Mesendoderm (in vitro differentiated cells): ENCODE data around the gene SV2C.
"Not testable (repeated sequence)": the region's sequence is repeated elsewhere in the genome, so short reads cannot be mapped to it uniquely, and the experiment has no call there.

Experiments
- DNase-seq: peaks from one replicate; pipeline ENCODE4 v3.0.0; 2013
- H2AK5ac ChIP-seq: 2 replicates; pipeline ENCODE4 v1.6.1; 2013; ENCODE audit warnings: low read length, inconsistent platforms
- H2BK120ac ChIP-seq: 2 replicates; pipeline ENCODE4 v1.6.1; 2013; ENCODE audit warnings: low read depth, mild to moderate bottlenecking, low read length, moderate library complexity, mixed read lengths
- H2BK15ac ChIP-seq: replicated peaks from 2 replicates; pipeline ENCODE4 v1.6.1; 2013; ENCODE audit warnings: low read depth, mild to moderate bottlenecking, moderate library complexity
- H2BK5ac ChIP-seq: 2 replicates; pipeline ENCODE4 v1.6.1; 2013; ENCODE audit warnings: low read length, inconsistent platforms
- H3K18ac ChIP-seq: 2 replicates; pipeline ENCODE4 v1.6.1; 2013; ENCODE audit warnings: mild to moderate bottlenecking, low read length, mixed read lengths
- H3K23ac ChIP-seq: one replicate; pipeline ENCODE4 v1.6.1; 2013; ENCODE audit warnings: low read length
- H3K27ac ChIP-seq: 2 replicates; pipeline ENCODE4 v1.5.1; 2013; ENCODE audit warnings: low read depth, mild to moderate bottlenecking, inconsistent platforms, low read length, moderate library complexity
- H3K27me3 ChIP-seq: 2 replicates; pipeline ENCODE4 v1.6.1; 2013; ENCODE audit warnings: low read length, control low read depth, mild to moderate bottlenecking, inconsistent platforms; ENCODE audit not compliant: insufficient read depth, poor library complexity
- H3K36me3 ChIP-seq: 2 replicates; pipeline ENCODE4 v1.6.1; 2013; ENCODE audit warnings: low read length, inconsistent platforms; ENCODE audit not compliant: control insufficient read depth, insufficient read depth
- H3K4ac ChIP-seq: one replicate; pipeline ENCODE4 v1.6.1; 2013; ENCODE audit warnings: low read depth, mild to moderate bottlenecking, low read length, moderate library complexity
- H3K4me1 ChIP-seq: 2 replicates; pipeline ENCODE4 v1.6.1; 2013; ENCODE audit warnings: low read depth, low read length, inconsistent platforms; ENCODE audit not compliant: control insufficient read depth
- H3K4me2 ChIP-seq: 2 replicates; pipeline ENCODE4 v1.6.1; 2013; ENCODE audit warnings: low read length
- H3K4me3 ChIP-seq: 2 replicates; pipeline ENCODE4 v1.5.1; 2013; ENCODE audit warnings: mild to moderate bottlenecking, low read length
- H3K56ac ChIP-seq: one replicate; pipeline ENCODE4 v1.6.1; 2013; ENCODE audit warnings: low read length
- H3K79me1 ChIP-seq: 2 replicates; pipeline ENCODE4 v1.6.1; 2013; ENCODE audit warnings: low read length, inconsistent platforms
- H3K79me2 ChIP-seq: 2 replicates; pipeline ENCODE4 v1.6.1; 2013; ENCODE audit warnings: mild to moderate bottlenecking, low read length; ENCODE audit not compliant: control insufficient read depth, insufficient read depth
- H3K9ac ChIP-seq: 2 replicates; pipeline ENCODE4 v1.6.1; 2013; ENCODE audit warnings: low read length, inconsistent platforms
- H4K5ac ChIP-seq: one replicate; pipeline ENCODE4 v1.6.1; 2013; ENCODE audit warnings: low read length
- H4K8ac ChIP-seq: one replicate; pipeline ENCODE4 v1.6.1; 2013; ENCODE audit warnings: low read depth, mild to moderate bottlenecking, control low read depth, low read length, moderate library complexity
- WGBS: extraction: QIAGEN DNeasy Blood & Tissue Kit; methylation state at CpG from one replicate; pipeline ENCODE4 v1.1.7; 2013; ENCODE audit warnings: low lambda C conversion rate, missing lambda C conversion rate; ENCODE audit not compliant: insufficient coverage; ENCODE audit errors: extremely low coverage; 5-methylcytosine and 5-hydroxymethylcytosine counted together

Gene SV2C

DNA sequence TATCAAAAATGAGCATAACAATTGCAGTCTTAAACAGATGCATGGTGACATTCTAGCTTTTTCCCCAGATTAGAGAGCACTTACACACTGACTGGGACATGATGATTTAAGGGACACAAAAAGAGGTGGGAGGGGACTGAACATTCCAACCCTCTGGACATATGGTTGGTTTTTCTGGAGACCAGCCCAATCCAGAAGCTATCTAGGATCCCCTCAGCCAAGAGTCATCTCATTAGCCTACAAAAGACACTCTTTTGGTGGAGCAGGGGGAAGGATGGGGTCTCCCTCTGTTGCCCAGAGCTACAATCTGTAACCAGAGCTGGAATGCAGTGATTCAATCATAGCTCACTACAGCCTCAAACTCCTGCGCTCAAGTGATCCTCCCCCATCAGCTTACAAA is 222.6 kb downstream of the SV2C start:
- H2BK5ac ChIP-seq, result no peak overlapping the region
- no peak overlapping the region for H3K56ac ChIP-seq
- no peak overlapping the region for H3K4ac ChIP-seq
- no peak overlapping the region for H4K8ac ChIP-seq
- H3K4me3 ChIP-seq, result no peak overlapping the region
- no CpG with 5 or more reads among the region's 1 CpG for WGBS
- H2AK5ac ChIP-seq, result no peak overlapping the region
- H3K4me2 ChIP-seq, result no peak overlapping the region
- H3K79me1 ChIP-seq, result no peaks in the 10 kb centered on the region
- no peak overlapping the region for H3K27ac ChIP-seq
- H3K36me3 ChIP-seq, result no peaks in the 10 kb centered on the region
- H3K4me1 ChIP-seq, result no peaks in the 10 kb centered on the region
- DNase-seq, result no peak
- no peaks in the 10 kb centered on the region for H3K27me3 ChIP-seq
- no peaks in the 10 kb centered on the region for H3K79me2 ChIP-seq
- H3K9ac ChIP-seq, result no peak overlapping the region
- no peak overlapping the region for H3K23ac ChIP-seq
- no peak overlapping the region for H3K18ac ChIP-seq
- H4K5ac ChIP-seq, result no peak overlapping the region
- H2BK120ac ChIP-seq, result no peak overlapping the region
- H2BK15ac ChIP-seq, result no peak overlapping the region

DNA sequence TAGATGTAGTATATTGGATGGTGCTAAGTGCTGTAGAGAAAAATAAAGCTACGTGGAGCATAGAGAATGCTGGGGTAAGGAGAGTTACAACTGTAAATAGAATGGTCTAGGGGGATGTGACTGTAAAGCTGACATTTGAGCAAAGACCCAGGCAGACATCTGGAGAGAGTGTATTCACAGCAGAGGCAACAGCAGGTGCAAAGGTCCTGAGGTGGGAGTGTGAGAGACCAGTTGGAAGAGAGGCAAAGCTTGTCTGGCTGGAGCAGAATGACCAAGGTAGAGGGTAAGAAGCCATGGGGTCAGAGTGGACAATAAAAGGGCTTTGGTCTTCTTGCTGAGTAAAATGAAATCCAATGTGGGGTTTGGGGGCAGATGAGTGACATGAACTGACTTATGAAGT is 227.0 kb downstream of the SV2C start:
- no peak overlapping the region for H3K4ac ChIP-seq
- H4K8ac ChIP-seq, result no peak overlapping the region
- H2BK15ac ChIP-seq, result no peak overlapping the region
- H3K4me2 ChIP-seq, result no peak overlapping the region
- H2BK5ac ChIP-seq, result no peak overlapping the region
- H3K4me3 ChIP-seq, result no peak overlapping the region
- WGBS, result no CpG with 5 or more reads among the region's 1 CpG
- no peak overlapping the region for H3K18ac ChIP-seq
- H3K27ac ChIP-seq, result no peak overlapping the region
- H2AK5ac ChIP-seq, result no peak overlapping the region
- no peaks in the 10 kb centered on the region for H3K27me3 ChIP-seq
- H3K23ac ChIP-seq, result no peak overlapping the region
- no peaks in the 10 kb centered on the region for H3K79me1 ChIP-seq
- no peak overlapping the region for H3K56ac ChIP-seq
- H3K9ac ChIP-seq, result no peak overlapping the region
- no peaks in the 10 kb centered on the region for H3K79me2 ChIP-seq
- no peak for DNase-seq
- no peaks in the 10 kb centered on the region for H3K4me1 ChIP-seq
- H3K36me3 ChIP-seq, result no peaks in the 10 kb centered on the region
- no peak overlapping the region for H4K5ac ChIP-seq
- H2BK120ac ChIP-seq, result no peak overlapping the region

DNA sequence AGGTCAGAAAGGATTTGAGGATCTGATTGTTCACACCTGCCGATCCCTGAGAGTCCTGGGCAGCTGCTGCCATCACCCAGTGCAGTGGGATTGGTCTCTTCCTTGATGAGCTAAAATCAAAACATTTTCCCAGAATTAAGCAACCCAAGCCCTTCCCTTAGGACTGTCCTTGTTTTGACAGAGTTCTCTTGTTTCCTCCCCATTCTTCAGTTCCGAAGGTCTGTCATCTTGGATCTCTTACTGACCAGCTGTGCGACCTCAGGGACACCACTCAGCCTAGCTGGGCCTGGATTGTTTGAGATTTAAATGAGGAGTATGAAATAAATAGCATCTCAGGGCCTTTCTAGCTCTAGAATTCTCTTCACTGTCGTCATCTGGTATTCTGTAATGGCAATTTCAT is 229.6 kb downstream of the SV2C start:
- Histone ChIP-seq H2BK5ac (no peak overlapping the region), H3K4me2 (no peak overlapping the region), H3K79me1 (no peaks in the 10 kb centered on the region), H3K4me3 (no peak overlapping the region), H4K5ac (no peak overlapping the region), H2BK120ac (no peak overlapping the region), H3K36me3 (no peaks in the 10 kb centered on the region), H3K27me3 (no peaks in the 10 kb centered on the region), H4K8ac (no peak overlapping the region), H3K27ac (no peak overlapping the region), H3K4me1 (no peaks in the 10 kb centered on the region), H2AK5ac (no peak overlapping the region), H3K23ac (no peak overlapping the region), H3K9ac (no peak overlapping the region), H2BK15ac (no peak overlapping the region), H3K79me2 (no peaks in the 10 kb centered on the region), H3K56ac (no peak overlapping the region), H3K18ac (no peak overlapping the region), H3K4ac (no peak overlapping the region)
- no peak for DNase-seq
- WGBS, result no CpG with 5 or more reads among the region's 4 CpGs

DNA sequence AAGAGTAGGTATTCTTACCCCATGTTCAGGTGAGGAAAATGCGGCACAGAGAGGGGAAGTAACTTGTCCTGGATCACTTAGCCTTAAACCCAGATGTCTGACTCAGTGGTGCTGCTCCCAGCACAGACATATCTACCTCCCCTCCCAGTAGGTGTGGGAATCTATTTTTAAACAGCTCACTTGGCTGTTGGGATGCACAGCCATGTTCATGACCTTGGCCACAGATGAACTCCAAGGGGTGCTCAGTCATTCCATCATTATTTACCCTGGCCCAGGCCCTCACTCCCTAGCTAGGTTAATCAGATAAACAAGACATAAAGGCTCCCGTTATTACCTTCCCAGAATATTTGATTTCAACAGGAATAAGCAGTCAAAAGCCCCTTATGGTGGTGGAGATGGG is 231.5 kb downstream of the SV2C start:
- Histone ChIP-seq H3K4me3 (no peak overlapping the region), H3K79me1 (no peaks in the 10 kb centered on the region), H2BK15ac (no peak overlapping the region), H2BK120ac (no peak overlapping the region), H3K4me2 (no peak overlapping the region), H3K4me1 (no peaks in the 10 kb centered on the region), H3K4ac (no peak overlapping the region), H3K23ac (no peak overlapping the region), H3K9ac (no peak overlapping the region), H3K56ac (no peak overlapping the region), H4K5ac (no peak overlapping the region), H2AK5ac (no peak overlapping the region), H3K18ac (no peak overlapping the region), H2BK5ac (no peak overlapping the region), H4K8ac (no peak overlapping the region), H3K79me2 (no peaks in the 10 kb centered on the region), H3K27me3 (no peaks in the 10 kb centered on the region), H3K27ac (no peak overlapping the region), H3K36me3 (no peaks in the 10 kb centered on the region)
- WGBS, result no CpG with 5 or more reads among the region's 2 CpGs
- no peak for DNase-seq

DNA sequence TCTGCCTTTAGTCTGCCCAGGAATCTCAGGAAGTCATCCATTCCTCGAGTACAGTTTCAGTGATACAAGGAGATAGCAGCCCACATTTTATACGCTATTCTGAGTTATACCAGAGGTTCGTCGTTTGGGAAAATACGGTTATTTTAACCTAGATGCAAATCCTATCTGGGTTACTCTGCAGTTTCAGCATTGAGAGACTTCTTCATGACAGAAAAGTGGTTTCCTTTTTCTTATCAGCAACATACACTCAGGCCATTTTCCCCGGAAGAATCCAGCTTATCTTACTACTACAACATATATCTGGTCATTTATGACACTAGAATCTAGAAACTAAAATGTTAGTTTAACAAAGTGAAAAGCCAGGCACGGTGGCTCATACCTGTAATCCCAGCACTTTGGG is 236.5 kb downstream of the SV2C start:
- no peak for DNase-seq
- Histone ChIP-seq H3K36me3 (no peaks in the 10 kb centered on the region), H2BK120ac (no peak overlapping the region), H3K4ac (no peak overlapping the region), H3K27ac (no peak overlapping the region), H2BK15ac (no peak overlapping the region), H2AK5ac (no peak overlapping the region), H3K4me2 (no peak overlapping the region), H3K18ac (no peak overlapping the region), H4K5ac (no peak overlapping the region), H3K79me2 (no peaks in the 10 kb centered on the region), H3K9ac (no peak overlapping the region), H3K27me3 (no peaks in the 10 kb centered on the region), H3K4me3 (no peak overlapping the region), H3K56ac (no peak overlapping the region), H3K79me1 (no peaks in the 10 kb centered on the region), H2BK5ac (no peak overlapping the region), H3K23ac (no peak overlapping the region), H4K8ac (no peak overlapping the region), H3K4me1 (no peaks in the 10 kb centered on the region)
- no CpG with 5 or more reads among the region's 7 CpGs for WGBS

DNA sequence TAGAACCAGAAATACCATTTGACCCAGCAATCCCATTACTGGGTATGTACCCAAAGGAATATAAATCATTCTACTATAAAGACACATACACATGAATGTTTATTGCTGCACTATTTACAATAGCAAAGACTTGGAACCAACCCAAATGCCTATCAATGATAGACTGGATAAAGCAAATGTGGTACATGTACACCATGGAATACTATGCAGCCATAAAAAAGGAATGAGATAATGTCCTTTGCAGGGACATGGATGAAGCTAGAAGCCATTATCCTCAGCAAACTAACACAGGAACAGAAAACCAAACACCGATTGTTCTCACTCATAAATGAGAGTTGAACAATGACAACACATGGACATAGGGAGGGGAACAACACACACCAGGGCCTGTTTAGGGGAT is 240.3 kb downstream of the SV2C start:
- peaks cover 15% of the 10 kb centered on the region for H3K4me1 ChIP-seq
- H3K79me1 ChIP-seq, H3K4ac ChIP-seq, H3K56ac ChIP-seq, H3K36me3 ChIP-seq, H3K27me3 ChIP-seq, H3K4me3 ChIP-seq, H3K23ac ChIP-seq, H2BK15ac ChIP-seq, H3K27ac ChIP-seq, H2AK5ac ChIP-seq, H4K8ac ChIP-seq, H4K5ac ChIP-seq, H2BK120ac ChIP-seq, H3K9ac ChIP-seq, H3K4me2 ChIP-seq, H3K18ac ChIP-seq, DNase-seq, H2BK5ac ChIP-seq, H3K79me2 ChIP-seq: not testable (repeated sequence)
- no CpG with 5 or more reads among the region's 1 CpG for WGBS
